ENCODE measurements around the gene NDUFAF8. TPM values are rescaled to one million over a fixed set of nuclear protein-coding genes. Genes with fewer than 3 reads are reported as not detected.

NDUFAF8 gene
- total RNA-seq, 1 donor from 2014 or later, result 47.6 TPM

DNA sequence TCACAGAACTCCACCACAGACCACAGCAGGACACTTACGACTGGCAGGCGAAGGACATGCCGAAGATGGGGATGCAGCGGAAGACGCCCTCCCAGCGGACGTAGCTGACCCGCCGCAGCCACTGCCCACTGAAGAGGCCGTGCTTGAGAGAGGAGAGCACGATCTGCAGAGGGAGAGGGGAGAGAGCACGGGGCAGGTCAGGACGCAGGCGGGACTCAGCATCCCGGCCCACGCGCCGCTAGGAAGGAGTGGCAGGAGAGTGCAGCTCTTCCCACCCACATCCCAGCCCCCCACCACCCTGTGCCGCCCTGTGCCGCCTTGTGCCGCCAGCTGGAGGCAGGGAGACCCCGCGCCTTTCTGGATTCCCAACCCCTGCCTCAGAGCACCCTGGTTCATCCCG, 41.5 kb downstream of the NDUFAF8 start:
- no peaks in the 10 kb centered on the region for H3K4me1 Mint-ChIP-seq
- no peaks in the 10 kb centered on the region for H3K27me3 Mint-ChIP-seq (ENCODE audit: low read depth)
- H3K27ac Mint-ChIP-seq, result no peak overlapping the region
- no peak for DNase-seq (ENCODE audit: low spot score in 2 of 2, unreplicated experiment in 2 of 2)
- TF ChIP-seq, protein P1, sequence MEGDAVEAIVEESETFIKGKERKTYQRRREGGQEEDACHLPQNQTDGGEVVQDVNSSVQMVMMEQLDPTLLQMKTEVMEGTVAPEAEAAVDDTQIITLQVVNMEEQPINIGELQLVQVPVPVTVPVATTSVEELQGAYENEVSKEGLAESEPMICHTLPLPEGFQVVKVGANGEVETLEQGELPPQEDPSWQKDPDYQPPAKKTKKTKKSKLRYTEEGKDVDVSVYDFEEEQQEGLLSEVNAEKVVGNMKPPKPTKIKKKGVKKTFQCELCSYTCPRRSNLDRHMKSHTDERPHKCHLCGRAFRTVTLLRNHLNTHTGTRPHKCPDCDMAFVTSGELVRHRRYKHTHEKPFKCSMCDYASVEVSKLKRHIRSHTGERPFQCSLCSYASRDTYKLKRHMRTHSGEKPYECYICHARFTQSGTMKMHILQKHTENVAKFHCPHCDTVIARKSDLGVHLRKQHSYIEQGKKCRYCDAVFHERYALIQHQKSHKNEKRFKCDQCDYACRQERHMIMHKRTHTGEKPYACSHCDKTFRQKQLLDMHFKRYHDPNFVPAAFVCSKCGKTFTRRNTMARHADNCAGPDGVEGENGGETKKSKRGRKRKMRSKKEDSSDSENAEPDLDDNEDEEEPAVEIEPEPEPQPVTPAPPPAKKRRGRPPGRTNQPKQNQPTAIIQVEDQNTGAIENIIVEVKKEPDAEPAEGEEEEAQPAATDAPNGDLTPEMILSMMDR (IDR thresholded peaks at IDR 0.05; ENCODE audit: unreplicated experiment), result no peak
- no peak overlapping the region for H3K4me3 Mint-ChIP-seq
- no peaks in the 10 kb centered on the region for H3K9me3 Mint-ChIP-seq
- H3K36me3 Mint-ChIP-seq, result peaks cover 10% of the 10 kb centered on the region

DNA sequence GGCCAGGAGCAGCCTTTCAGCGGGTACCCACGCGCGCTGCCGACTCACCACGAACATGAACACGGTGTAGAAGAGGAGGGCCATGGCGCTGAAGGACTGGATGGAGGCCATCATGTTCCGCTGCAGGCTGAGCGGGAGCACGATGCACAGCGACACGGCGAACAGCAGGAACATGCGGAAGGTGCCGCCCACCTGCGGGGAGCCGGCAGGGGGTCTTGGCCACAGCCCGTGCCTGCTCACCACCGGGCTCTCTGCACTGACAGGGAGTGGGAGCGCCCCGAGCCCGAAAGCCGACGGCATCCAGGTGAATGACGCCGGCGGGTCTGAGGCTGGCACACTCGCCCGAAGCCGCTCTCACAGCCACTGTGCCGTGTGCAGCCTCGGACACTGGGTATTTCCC, 43.0 kb downstream of the NDUFAF8 start:
- peaks cover 7% of the 10 kb centered on the region for H3K36me3 Mint-ChIP-seq
- H3K4me1 Mint-ChIP-seq, result no peaks in the 10 kb centered on the region
- TF ChIP-seq, protein P1 (IDR thresholded peaks at IDR 0.05; ENCODE audit: unreplicated experiment), result no peak
- H3K27me3 Mint-ChIP-seq (ENCODE audit: low read depth), result no peaks in the 10 kb centered on the region
- H3K27ac Mint-ChIP-seq, result no peak overlapping the region
- H3K4me3 Mint-ChIP-seq, result no peak overlapping the region
- H3K9me3 Mint-ChIP-seq, result no peaks in the 10 kb centered on the region
- no peak for DNase-seq (ENCODE audit: low spot score in 2 of 2, unreplicated experiment in 2 of 2)

DNA sequence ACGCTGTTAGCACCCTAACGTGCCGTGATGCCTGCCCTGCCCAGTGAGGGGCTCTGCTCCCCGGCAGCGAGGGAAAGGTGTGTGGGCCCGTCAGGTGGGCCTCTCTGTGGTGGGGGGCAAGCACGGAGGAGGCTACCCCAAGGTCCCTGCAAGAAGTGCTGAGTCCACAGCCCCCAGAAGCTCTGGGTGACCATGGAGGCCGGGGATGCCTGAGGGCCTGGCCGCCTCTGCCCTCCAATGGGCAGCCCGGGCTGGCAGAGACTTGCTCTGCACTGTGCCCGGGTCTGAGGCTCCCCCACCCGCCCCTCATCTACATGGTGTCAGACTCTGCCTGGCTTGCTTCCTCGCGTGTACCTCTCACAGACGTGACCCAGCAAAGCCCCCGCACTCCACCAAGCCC, 43.8 kb downstream of the NDUFAF8 start:
- Mint-ChIP-seq H3K9me3 (no peaks in the 10 kb centered on the region), H3K27ac (no peak overlapping the region), H3K4me1 (no peaks in the 10 kb centered on the region), H3K36me3 (peaks cover 7% of the 10 kb centered on the region), H3K4me3 (no peak overlapping the region), H3K27me3 (ENCODE audit: low read depth) (no peaks in the 10 kb centered on the region)
- TF ChIP-seq, protein P1 (IDR thresholded peaks at IDR 0.05; ENCODE audit: unreplicated experiment), result no peak
- no peak for DNase-seq (ENCODE audit: low spot score in 2 of 2, unreplicated experiment in 2 of 2)

DNA sequence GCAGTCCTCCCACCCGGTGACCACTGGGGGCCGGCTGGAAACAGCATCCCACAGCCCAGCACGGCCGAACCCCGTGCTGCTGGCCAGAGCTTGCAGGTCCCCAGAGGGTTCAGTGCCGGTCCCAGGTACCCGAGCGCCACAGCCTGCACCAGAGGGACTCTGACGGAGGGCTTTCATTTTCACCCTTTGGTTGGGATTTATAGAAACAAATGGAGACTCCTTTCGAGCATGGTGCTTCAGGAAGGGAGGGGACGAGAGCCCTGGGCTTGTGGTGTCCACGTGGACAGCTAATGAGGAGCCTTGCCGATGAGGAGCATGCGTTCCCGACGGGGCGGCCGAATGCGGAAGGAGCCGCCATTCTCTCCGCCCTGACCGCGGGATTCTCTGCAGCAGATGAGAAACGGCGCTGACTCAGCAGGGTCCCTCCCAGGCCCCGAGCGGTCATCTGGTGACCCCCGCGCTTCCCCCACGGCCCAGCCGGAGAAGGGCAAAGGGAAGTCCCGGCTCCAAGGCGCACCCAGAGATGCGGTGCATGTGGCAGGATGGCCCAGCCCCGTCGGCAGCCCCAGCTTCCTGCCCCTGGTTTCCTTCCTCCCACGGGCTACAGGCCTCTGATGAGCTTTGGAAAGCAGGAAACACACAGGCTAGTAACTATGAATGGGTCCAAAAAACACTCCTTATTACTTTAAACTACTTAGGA, 46.2 kb downstream of the NDUFAF8 start:
- peaks cover 14% of the 10 kb centered on the region for H3K36me3 Mint-ChIP-seq
- H3K4me3 Mint-ChIP-seq, result no peak overlapping the region
- DNase-seq (ENCODE audit: low spot score in 2 of 2, unreplicated experiment in 2 of 2), result no peak
- no peaks in the 10 kb centered on the region for H3K9me3 Mint-ChIP-seq
- H3K27ac Mint-ChIP-seq, result no peak overlapping the region
- no peaks in the 10 kb centered on the region for H3K4me1 Mint-ChIP-seq
- TF ChIP-seq, protein P1 (IDR thresholded peaks at IDR 0.05; ENCODE audit: unreplicated experiment), result no peak
- no peaks in the 10 kb centered on the region for H3K27me3 Mint-ChIP-seq (ENCODE audit: low read depth)

DNA sequence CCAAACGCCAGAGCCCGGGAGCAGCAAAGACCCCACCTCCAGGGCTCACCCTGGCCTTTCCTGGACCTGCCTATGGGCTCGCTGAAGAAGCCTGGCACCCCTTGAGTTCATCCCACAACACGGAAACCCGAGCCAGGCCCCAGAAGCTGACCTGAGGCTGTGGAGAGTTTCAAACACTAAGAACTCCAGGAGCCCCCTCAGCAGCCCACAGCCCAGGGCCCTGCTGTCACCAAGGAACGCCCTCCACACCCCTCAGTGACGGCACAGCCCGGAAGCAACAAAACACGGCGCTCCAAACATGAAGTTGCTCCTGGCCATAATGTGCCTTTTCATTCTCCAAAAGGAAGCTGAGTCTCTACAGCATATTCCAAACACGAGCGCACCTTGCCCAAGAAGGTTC, 46.8 kb downstream of the NDUFAF8 start:
- peaks cover 13% of the 10 kb centered on the region for H3K36me3 Mint-ChIP-seq
- no peaks in the 10 kb centered on the region for H3K27me3 Mint-ChIP-seq (ENCODE audit: low read depth)
- H3K27ac Mint-ChIP-seq, result no peak overlapping the region
- H3K4me3 Mint-ChIP-seq, result no peak overlapping the region
- DNase-seq (ENCODE audit: low spot score in 2 of 2, unreplicated experiment in 2 of 2), result no peak
- H3K9me3 Mint-ChIP-seq, result no peaks in the 10 kb centered on the region
- H3K4me1 Mint-ChIP-seq, result no peaks in the 10 kb centered on the region
- TF ChIP-seq, protein P1 (IDR thresholded peaks at IDR 0.05; ENCODE audit: unreplicated experiment), result no peak

Data from mesothelial cell of epicardium (in vitro differentiated cells).